Measurements from ENCODE around the gene AFAP1L2. TPM values are rescaled to one million over a fixed set of nuclear protein-coding genes. Genes with fewer than 3 reads are reported as not detected.

The AFAP1L2 gene
- total RNA-seq, 1 experiment from 2014 or later, result 0.50 TPM

- DNase-seq (ENCODE audit: low spot score), result no peak
These were observed 94.0 kb downstream of the AFAP1L2 start for GRCh38 chr10:114310346-114310745.

- DNase-seq (ENCODE audit: low spot score), result no peak
These were observed 95.0 kb downstream of the AFAP1L2 start for GRCh38 chr10:114309364-114309651.

GRCh38 chr10:114308531-114309363 lies 95.6 kb downstream of the AFAP1L2 start:
- DNase-seq (ENCODE audit: low spot score), result peak; percentile 54

- no peak for DNase-seq (ENCODE audit: low spot score)
These were observed 96.6 kb downstream of the AFAP1L2 start for GRCh38 chr10:114307731-114308130.

- DNase-seq (ENCODE audit: low spot score), result peak; percentile 98
These were observed 98.0 kb downstream of the AFAP1L2 start for GRCh38 chr10:114306116-114306973.

GRCh38 chr10:114305521-114305925 lies 98.8 kb downstream of the AFAP1L2 start:
- no peak for DNase-seq (ENCODE audit: low spot score)

GRCh38 chr10:114304571-114305421 lies 99.5 kb downstream of the AFAP1L2 start:
- DNase-seq (ENCODE audit: low spot score), result peak; percentile 31

GRCh38 chr10:114304017-114304570 lies 100.2 kb downstream of the AFAP1L2 start:
- peak; percentile 80 for DNase-seq (ENCODE audit: low spot score)

- no peak for DNase-seq (ENCODE audit: low spot score)
These were observed 100.7 kb downstream of the AFAP1L2 start for GRCh38 chr10:114303556-114303955.

- DNase-seq (ENCODE audit: low spot score), result no peak
These were observed 102.2 kb downstream of the AFAP1L2 start for GRCh38 chr10:114301951-114302710.

- DNase-seq (ENCODE audit: low spot score), result no peak
These were observed 103.1 kb downstream of the AFAP1L2 start for GRCh38 chr10:114301177-114301576.

GRCh38 chr10:114300036-114300645 lies 104.2 kb downstream of the AFAP1L2 start:
- no peak for DNase-seq (ENCODE audit: low spot score)

GRCh38 chr10:114297136-114297705 lies 107.1 kb downstream of the AFAP1L2 start:
- DNase-seq (ENCODE audit: low spot score), result no peak

- DNase-seq (ENCODE audit: low spot score), result no peak
These were observed 108.9 kb downstream of the AFAP1L2 start for GRCh38 chr10:114295393-114295792.

GRCh38 chr10:114294549-114294948 lies 109.8 kb downstream of the AFAP1L2 start:
- no peak for DNase-seq (ENCODE audit: low spot score)

- no peak for DNase-seq (ENCODE audit: low spot score)
These were observed 111.2 kb downstream of the AFAP1L2 start for GRCh38 chr10:114293075-114293474.

- no peak for DNase-seq (ENCODE audit: low spot score)
These were observed 112.8 kb downstream of the AFAP1L2 start for GRCh38 chr10:114291516-114291915.

GRCh38 chr10:114291076-114291475 lies 113.2 kb downstream of the AFAP1L2 start:
- DNase-seq (ENCODE audit: low spot score), result no peak

- no peak for DNase-seq (ENCODE audit: low spot score)
These were observed 114.3 kb downstream of the AFAP1L2 start for GRCh38 chr10:114290038-114290437.

GRCh38 chr10:114289096-114289436 lies 115.2 kb downstream of the AFAP1L2 start:
- DNase-seq (ENCODE audit: low spot score), result no peak

Measured in A172 (cell line).